RWPE1 (cell line): Measurements from ENCODE around the gene ULK4.

Experiments used
- CTCF ChIA-PET: fragments of 350-600 bp; sonication (Branson Sonifier 250); formaldehyde crosslinking; extraction: SDS; loops from one replicate; lab custom pipeline; 2021; lab: Yijun Ruan, JAX
- POLR2A ChIA-PET: fragments of 400-600 bp; formaldehyde crosslinking; extraction: SDS; loops from one replicate; lab custom pipeline; 2020; ENCODE audit warnings: antibody characterized with exemption; ENCODE audit not compliant: low non-redundant PET; lab: Yijun Ruan, JAX
- DNase-seq: peaks from one replicate; pipeline ENCODE4 v3.0.0; 2012; ENCODE audit warnings: low spot score
- H3K27ac ChIP-seq: fragments of 450-650 bp; 2 replicates; pipeline ENCODE4 v1.5.1; 2017
- CTCF ChIP-seq: fragments of 450-650 bp; conservative IDR thresholded peaks from 2 replicates; pipeline ENCODE4 v1.5.1; 2017; ENCODE audit warnings: low read depth, mild to moderate bottlenecking

The ULK4 gene

GRCh38 chr3:41350441-41350840 lies 611.5 kb downstream of the ULK4 start:
- no peak overlapping the region for H3K27ac ChIP-seq
- POLR2A ChIA-PET: no interaction called here
- TF ChIP-seq CTCF: no peak

GRCh38 chr3:41348401-41348800 lies 613.5 kb downstream of the ULK4 start:
- ChIA-PET POLR2A (no interaction called here), CTCF (interaction anchor here (0.6 kb wide), 1 partner anchor 184 kb away, joined by 3 read pairs; no protein-coding TSS in a partner anchor)
- DNase-seq: no peak
- no peak for TF ChIP-seq CTCF
- no peak overlapping the region for H3K27ac ChIP-seq

More at GRCh38 chr3:41350441-41350840, 611.5 kb downstream of the ULK4 start:
- CTCF ChIA-PET: interaction anchor here (0.7 kb wide), 1 partner anchor 10 kb away, joined by 3 read pairs; no protein-coding TSS in a partner anchor
- no peak for DNase-seq

- ChIA-PET POLR2A (no interaction called here), CTCF (interaction anchor here (0.5 kb wide), 1 partner anchor 35 kb away, joined by 3 read pairs; no protein-coding TSS in a partner anchor)
- H3K27ac ChIP-seq: no peak overlapping the region
- no peak for DNase-seq
- no peak for TF ChIP-seq CTCF
These were observed 615.1 kb downstream of the ULK4 start for GRCh38 chr3:41346698-41347270.

GRCh38 chr3:41345788-41346187 lies 616.1 kb downstream of the ULK4 start:
- no peak for TF ChIP-seq CTCF
- H3K27ac ChIP-seq: no peak overlapping the region
- ChIA-PET CTCF (no interaction called here), POLR2A (no interaction called here)
- no peak for DNase-seq

GRCh38 chr3:41339758-41340157 lies 622.1 kb downstream of the ULK4 start:
- POLR2A ChIA-PET: no interaction called here
- DNase-seq: no peak
- no peak overlapping the region for H3K27ac ChIP-seq
- no peak for TF ChIP-seq CTCF
- CTCF ChIA-PET: no interaction called here

- no peak for TF ChIP-seq CTCF
- DNase-seq: no peak
- CTCF ChIA-PET: no interaction called here
- POLR2A ChIA-PET: no interaction called here
- H3K27ac ChIP-seq: no peak overlapping the region
These were observed 623.6 kb downstream of the ULK4 start for GRCh38 chr3:41338276-41338675.
